HG02970 (cell line): Measurements from ENCODE around the gene NFE2L3.
"Not testable (repeated sequence)": the region's sequence is repeated elsewhere in the genome, so short reads cannot be mapped to it uniquely, and the experiment has no call there.

Experiments used
- ATAC-seq: cut with Tn5 transposase; IDR thresholded peaks from one replicate; pipeline ENCODE4 v1.9.1; 2021; ENCODE audit warnings: mild to moderate bottlenecking, moderate library complexity, moderate number of reproducible peaks; ENCODE audit not compliant: unreplicated experiment, low FRiP score

NFE2L3 gene

GRCh38 chr7:26167303-26167934 is 15.4 kb downstream of the NFE2L3 start:
- peak; percentile 66 for ATAC-seq

DNA sequence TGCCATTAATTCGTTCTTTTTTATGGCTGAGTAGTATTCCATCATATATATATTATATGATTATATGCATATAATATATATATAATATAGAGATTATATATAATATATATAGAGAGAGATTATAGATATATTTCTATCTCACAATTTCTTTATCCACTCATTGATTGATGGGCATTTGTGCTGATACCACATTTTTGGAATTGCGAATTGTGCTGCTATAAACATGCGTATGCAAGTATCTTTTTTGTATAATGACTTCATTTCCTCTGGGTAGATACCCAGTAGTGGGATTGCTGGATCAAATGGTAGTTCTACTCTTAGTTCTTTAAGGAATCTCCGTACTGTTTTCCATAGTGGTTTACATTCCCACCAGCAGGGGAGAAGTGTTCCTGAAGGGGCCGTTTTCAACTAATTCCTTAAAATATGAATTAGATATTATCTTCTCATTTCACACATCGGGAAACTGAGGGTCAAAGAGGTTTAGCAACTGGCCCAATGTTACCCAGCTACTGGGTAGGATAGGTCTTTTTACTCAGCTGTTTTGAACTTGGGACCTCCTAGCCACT is 16.5 kb downstream of the NFE2L3 start:
- ATAC-seq, result no peak

- ATAC-seq, result no peak
Measured at GRCh38 chr7:26169271-26169670, 17.3 kb downstream of the NFE2L3 start.

GRCh38 chr7:26170663-26171062 is 18.7 kb downstream of the NFE2L3 start:
- ATAC-seq, result no peak

GRCh38 chr7:26171601-26172000 is 19.6 kb downstream of the NFE2L3 start:
- ATAC-seq, result no peak

GRCh38 chr7:26172048-26172447 is 20.1 kb downstream of the NFE2L3 start:
- ATAC-seq, result no peak

- ATAC-seq, result not testable (repeated sequence)
Measured at GRCh38 chr7:26175903-26176302, 23.9 kb downstream of the NFE2L3 start.

DNA sequence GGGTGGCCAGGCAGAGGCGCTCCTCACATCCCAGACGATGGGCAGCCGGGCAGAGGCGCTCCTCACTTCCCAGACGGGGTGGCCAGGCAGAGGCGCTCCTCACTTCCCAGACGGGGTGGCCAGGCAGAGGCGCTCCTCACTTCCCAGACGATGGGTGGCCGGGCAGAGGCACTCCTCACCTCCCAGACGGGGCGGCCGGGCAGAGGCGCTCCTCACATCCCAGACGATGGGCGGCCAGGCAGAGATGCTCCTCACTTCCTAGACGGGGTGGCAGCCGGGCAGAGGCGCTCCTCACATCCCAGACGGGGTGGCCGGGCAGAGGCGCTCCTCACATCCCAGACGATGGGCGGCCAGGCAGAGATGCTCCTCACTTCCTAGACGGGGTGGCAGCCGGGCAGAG is 24.7 kb downstream of the NFE2L3 start:
- ATAC-seq, result not testable (repeated sequence)

DNA sequence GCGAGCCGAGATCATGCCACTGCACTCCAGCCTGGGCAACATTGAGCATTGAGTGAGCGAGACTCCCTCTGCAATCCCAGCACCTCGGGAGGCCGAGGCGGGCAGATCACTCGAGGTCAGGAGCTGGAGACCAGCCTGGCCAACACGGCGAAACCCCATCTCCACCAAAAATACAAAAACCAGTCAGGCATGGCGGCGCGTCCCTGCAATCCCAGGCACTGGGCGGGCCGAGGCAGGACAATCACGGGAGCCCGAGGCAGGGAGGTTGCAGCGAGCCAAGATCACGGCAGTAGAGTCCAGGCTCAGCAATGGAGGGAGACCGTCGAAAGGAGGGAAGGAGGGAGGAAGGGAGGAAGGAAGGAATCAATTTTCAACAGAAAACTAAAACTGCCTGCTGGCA is 25.3 kb downstream of the NFE2L3 start:
- ATAC-seq, result not testable (repeated sequence)

DNA sequence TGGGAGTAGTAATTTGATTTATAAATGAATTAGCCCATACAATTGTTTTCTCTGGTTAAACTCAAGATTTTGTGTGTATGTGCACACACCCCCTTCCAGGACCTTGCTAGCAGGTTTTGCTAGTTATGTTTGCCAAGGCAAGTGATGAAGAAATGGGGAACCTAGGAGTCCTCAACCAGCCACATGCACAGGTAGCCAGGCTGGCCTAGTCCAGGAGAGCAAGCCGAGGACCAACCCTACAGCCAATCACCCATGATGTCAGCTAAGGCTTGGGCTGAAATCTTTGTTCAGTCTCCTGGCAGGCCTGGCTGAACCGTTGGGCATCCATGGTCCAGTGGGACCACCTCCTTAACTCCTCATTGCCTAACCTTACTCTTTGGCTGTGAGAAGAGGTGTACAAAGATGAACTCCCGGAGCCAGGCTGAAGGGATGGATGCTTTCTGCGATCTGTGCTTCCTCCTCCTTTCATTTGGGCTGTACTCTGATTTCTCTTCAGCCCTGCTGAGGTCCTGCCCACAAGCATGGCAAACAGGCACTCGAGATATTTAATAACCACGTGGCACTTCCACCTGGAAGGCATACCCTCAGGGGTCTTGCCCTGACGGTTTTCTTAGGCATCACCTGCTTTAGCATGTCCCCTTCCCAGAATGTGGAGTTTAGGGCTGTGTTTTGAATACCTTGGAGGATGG is 26.4 kb downstream of the NFE2L3 start:
- ATAC-seq, result no peak

- no peak for ATAC-seq
Measured at GRCh38 chr7:26179422-26179821, 27.4 kb downstream of the NFE2L3 start.

DNA sequence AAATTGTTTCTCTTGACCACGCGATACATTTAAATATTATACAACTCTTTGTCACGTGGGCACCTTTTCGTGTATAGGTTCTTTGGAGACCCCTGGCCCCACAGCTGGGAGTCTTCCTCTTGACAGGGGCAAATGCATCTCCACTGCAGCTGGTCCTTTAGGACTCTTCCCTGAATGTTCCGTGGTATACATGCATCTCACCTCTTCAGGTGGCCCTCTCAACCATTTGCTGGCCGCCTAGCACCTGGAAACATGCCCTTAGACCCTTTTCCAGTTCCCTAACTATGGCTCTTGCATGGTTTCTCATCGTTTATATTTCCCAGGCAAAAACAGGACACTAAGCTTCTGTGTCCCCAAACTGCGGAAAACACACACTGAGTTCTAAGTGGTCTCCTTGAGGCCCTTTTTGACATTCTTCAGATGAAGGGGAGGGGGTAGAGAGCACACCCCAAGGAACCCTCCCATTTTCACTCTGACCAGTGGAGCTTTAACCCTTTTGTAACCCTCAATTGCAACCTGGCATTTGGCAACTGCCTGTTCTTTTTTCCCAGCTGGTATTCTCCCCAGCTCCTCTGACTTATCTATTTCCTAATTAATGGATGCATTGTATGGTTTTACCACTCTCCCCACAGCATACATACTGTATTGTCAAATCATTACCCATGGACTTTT is 28.0 kb downstream of the NFE2L3 start:
- ATAC-seq, result no peak

DNA sequence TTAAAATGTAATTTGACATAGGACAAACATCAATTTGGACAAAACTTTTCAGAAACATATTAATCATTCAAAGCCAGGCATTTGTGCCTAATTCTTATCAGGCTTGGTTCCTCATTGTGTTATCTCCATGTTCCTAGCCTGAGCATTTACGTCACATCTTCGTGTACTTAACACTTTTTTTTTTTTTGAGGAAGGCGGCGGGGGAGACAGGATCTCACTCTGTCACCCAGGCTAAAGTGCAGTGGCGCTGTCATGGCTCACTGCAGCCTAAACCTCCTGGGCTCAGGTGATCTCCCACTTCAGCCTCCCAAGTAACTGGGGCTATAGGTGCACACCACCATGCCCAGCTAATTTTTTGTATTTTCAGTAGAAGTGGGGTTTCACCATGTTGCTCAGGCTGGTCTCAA is 28.8 kb downstream of the NFE2L3 start:
- ATAC-seq, result no peak

GRCh38 chr7:26181474-26182227 is 29.7 kb downstream of the NFE2L3 start:
- ATAC-seq, result no peak

GRCh38 chr7:26182283-26182682 is 30.3 kb downstream of the NFE2L3 start:
- ATAC-seq, result no peak

GRCh38 chr7:26182706-26183105 is 30.7 kb downstream of the NFE2L3 start:
- no peak for ATAC-seq

DNA sequence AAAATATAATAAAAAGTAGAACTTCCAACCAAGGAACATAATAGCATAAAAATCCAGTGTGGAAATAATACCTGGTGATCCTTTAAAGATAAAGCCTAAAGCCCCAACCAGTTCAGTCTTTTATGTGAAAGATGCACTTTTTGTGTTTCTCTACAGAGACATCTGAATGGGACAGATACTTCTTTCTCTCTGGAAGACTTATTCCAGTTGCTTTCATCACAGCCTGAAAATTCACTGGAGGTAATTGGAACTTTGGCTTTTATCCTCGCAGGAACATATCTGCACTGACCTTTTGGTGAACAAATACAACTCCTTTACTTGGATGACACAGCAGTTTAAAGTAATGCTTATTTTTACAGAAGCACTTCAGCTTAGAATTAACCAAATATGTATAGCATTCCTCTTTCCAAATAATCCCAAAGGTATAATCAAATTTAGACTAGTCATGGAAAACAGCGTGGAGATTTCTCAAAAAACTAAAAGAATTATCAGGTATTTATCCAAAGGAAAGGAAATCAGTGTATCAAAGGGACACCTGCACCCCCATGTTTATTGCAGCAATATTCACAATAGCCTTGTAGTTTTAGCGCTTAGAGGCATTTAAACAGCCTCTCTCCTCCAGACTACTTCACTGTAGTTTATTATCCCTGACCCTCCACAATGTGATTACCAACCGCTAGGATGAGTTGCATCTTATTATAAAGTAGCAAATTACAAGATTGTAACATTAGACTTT is 31.7 kb downstream of the NFE2L3 start:
- no peak for ATAC-seq

DNA sequence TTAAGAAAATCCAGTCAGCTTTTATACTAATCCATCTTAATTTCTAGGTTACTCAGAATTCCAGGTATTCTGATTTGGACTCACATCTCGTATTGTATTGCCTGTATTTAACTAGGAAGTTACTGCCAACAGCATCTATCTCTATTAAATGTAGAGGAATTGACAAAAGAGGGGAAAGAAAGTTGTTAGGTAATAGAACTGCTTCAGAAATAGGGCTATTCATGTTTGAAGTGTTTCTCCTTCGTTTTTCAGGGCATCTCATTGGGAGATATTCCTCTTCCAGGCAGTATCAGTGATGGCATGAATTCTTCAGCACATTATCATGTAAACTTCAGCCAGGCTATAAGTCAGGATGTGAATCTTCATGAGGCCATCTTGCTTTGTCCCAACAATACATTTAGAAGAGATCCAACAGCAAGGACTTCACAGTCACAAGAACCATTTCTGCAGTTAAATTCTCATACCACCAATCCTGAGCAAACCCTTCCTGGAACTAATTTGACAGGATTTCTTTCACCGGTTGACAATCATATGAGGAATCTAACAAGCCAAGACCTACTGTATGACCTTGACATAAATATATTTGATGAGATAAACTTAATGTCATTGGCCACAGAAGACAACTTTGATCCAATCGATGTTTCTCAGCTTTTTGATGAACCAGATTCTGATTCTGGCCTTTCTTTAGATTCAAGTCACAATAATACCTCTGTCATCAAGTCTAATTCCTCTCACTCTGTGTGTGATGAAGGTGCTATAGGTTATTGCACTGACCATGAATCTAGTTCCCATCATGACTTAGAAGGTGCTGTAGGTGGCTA is 32.5 kb downstream of the NFE2L3 start:
- ATAC-seq, result not testable (repeated sequence)
